ENCODE measurements around the gene LGALS16. TPM values are rescaled to one million over a fixed set of nuclear protein-coding genes. Genes with fewer than 3 reads are reported as not detected.
"Not testable (repeated sequence)": the region's sequence is repeated elsewhere in the genome, so short reads cannot be mapped to it uniquely, and the experiment has no call there.

The LGALS16 gene
- total RNA-seq, 4 donors from 2014 or later, result not detected

GRCh38 chr19:39672473-39672872 lies 16.8 kb downstream of the LGALS16 start:
- intact Hi-C loops (cut with DNase I; ENCODE audit: low total_unique reads), result no loop called here
- 68 to 75% methylated on average over 5 of the region's 5 CpGs for WGBS, 2 donors
- TF ChIP-seq, protein P1, sequence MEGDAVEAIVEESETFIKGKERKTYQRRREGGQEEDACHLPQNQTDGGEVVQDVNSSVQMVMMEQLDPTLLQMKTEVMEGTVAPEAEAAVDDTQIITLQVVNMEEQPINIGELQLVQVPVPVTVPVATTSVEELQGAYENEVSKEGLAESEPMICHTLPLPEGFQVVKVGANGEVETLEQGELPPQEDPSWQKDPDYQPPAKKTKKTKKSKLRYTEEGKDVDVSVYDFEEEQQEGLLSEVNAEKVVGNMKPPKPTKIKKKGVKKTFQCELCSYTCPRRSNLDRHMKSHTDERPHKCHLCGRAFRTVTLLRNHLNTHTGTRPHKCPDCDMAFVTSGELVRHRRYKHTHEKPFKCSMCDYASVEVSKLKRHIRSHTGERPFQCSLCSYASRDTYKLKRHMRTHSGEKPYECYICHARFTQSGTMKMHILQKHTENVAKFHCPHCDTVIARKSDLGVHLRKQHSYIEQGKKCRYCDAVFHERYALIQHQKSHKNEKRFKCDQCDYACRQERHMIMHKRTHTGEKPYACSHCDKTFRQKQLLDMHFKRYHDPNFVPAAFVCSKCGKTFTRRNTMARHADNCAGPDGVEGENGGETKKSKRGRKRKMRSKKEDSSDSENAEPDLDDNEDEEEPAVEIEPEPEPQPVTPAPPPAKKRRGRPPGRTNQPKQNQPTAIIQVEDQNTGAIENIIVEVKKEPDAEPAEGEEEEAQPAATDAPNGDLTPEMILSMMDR (IDR thresholded peaks at IDR 0.05), result no peak
- TF ChIP-seq POLR2A (IDR thresholded peaks at IDR 0.05), result no peak

DNA sequence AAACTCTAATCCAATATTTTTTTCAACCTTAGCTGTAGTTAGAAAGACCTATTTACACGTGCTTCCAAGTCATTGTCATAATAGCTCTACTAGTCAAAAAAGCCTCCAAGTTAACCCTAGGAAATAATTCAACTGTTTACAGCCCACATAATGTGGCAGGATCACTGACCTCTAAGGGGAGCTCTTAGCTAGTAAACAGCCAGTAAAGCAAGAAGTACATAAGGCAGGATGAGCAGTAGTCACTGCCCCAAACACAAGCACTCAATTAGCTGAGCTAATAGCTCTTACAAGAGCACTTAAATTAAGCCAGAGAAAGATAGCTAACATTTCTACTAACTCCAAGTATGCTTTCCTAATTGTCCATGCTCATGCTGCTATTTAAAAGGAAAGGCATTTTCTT lies 18.1 kb downstream of the LGALS16 start:
- intact Hi-C loops (cut with DNase I; ENCODE audit: low total_unique reads); H3K4me3 ChIP-seq (ENCODE audit: low read depth, poor library complexity, severe bottlenecking); DNase-seq (ENCODE audit: low spot score in 2 of 2): not testable (repeated sequence)
- WGBS, 2 donors, result 30 to 36% methylated on average over 1 of the region's 1 CpG

More at GRCh38 chr19:39672473-39672872, 16.8 kb downstream of the LGALS16 start:
- DNase-seq (ENCODE audit: low spot score in 2 of 2), result no peak
- no peak overlapping the region for H3K4me3 ChIP-seq (ENCODE audit: low read depth, poor library complexity, severe bottlenecking)

DNA sequence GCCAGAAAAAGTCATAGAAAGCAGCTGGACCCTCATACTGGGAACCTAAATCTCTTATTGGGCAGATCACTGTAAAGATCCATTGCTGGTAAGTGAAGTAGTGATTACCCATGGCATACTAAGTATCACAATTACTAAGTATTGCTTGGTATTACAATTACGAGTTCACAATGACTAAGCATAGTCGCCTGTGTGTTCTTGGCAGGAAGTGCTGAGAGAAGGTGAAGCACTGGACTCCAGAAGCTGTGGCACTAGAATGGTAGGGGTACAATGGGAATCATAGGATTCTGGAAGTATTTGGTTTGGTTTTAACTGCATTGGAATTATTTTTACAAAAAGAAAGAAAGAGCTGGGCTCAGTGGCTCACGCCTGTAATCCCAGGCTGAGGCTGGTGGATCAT lies 20.3 kb downstream of the LGALS16 start:
- WGBS, 2 donors, result 56 to 80% methylated on average over 3 of the region's 3 CpGs
- no peak for TF ChIP-seq POLR2A (IDR thresholded peaks at IDR 0.05)
- TF ChIP-seq, protein P1 (IDR thresholded peaks at IDR 0.05), result no peak
- no peak for DNase-seq (ENCODE audit: low spot score in 2 of 2)
- intact Hi-C loops (cut with DNase I; ENCODE audit: low total_unique reads), result no loop called here
- H3K4me3 ChIP-seq (ENCODE audit: low read depth, poor library complexity, severe bottlenecking), result no peak overlapping the region

DNA sequence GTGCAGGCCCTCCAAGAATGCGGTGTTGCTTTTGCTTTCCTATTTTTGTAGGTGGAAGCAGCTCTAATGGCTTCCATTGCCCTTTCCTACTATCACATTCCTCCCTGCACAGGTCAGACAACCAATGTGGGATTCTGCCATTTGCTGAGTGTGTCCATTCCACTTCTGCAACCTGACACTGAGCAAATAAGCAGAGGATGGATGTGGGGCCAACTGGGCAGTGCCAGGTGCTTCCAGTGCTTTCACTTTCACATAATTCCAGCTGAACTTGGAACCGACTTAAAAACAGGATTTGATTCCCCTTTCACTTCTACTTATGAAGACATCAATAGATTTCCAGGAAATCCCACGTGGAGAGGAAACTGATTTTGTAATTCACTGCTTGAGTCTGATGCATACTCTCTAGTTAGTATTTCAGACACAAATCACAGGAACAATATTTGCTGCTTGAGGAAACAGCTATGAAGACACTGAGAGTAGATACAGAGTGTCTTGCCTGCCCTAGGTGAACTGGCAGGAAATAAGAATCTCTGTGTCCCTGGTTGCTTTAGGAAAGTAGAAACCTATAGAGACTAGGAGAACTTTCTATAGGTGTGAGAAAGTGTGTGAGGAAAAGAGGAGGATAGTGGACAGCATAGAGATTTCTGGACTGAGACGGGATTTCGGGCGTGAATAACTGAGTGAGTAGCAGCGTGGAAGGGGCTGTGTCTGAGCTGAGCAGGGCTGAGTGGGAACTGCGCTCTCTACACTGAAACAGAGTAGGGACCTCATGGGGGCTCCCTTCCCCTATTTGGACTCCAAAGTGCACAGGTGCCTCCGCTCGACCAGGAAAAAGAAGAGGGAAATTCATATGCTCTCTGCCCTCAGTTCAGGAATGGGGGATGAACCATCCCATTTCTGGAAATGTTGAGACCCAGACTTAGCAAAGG lies 22.5 kb downstream of the LGALS16 start:
- no peak for DNase-seq (ENCODE audit: low spot score in 2 of 2)
- TF ChIP-seq, protein P1 (IDR thresholded peaks at IDR 0.05), result no peak
- WGBS, 2 donors, result 66 to 72% methylated on average over 10 of the region's 10 CpGs
- intact Hi-C loops (cut with DNase I; ENCODE audit: low total_unique reads), result no loop called here
- H3K4me3 ChIP-seq (ENCODE audit: low read depth, poor library complexity, severe bottlenecking), result no peak overlapping the region

DNA sequence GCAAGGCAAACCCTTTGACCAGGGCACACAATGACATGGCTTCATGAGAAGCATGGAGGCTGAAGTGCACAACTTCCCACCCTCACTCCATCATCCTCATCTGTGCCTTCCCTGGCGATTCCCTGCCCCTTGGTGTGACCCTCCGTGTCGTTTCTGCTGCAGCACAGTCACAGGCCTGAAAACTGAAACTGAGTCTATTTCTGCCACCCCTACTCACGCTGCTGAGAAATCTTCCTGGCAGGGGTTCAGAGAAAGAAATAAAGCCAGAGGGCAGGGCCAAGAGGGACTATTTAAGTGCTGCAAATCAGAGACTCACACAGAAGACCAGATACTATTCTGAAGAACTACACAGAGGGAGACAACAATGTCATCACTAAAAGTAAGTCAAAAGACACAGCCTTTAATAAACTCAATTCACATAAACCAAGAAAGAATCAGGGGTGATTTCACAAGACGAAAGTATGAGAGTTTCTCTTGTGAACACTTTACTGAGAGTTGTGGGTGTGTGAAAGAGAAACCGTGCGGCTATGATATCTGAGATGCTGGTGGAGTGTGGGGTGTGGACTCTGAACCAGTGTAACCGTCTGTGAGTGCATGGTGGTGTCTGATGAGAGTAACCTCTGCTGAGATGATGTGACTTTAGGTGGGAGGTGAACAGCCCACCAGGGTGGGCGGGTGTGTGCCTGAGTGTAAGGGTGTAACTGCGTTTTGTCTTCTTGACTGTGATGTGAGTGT lies 23.5 kb downstream of the LGALS16 start:
- no peak for DNase-seq (ENCODE audit: low spot score in 2 of 2)
- H3K4me3 ChIP-seq (ENCODE audit: low read depth, poor library complexity, severe bottlenecking), result no peak overlapping the region
- intact Hi-C loops (cut with DNase I; ENCODE audit: low total_unique reads), result no loop called here
- whole genome bisulfite sequencing, 2 donors, result 40 to 43% methylated on average over 10 of the region's 10 CpGs
- TF ChIP-seq, protein P1 (IDR thresholded peaks at IDR 0.05), result no peak

- TF ChIP-seq, protein P1 (IDR thresholded peaks at IDR 0.05), result no peak
- no peak for TF ChIP-seq POLR2A (IDR thresholded peaks at IDR 0.05)
- 73 to 81% methylated on average over 3 of the region's 3 CpGs for WGBS, 2 donors
- no peak for DNase-seq (ENCODE audit: low spot score in 2 of 2)
- intact Hi-C loops (cut with DNase I; ENCODE audit: low total_unique reads), result no loop called here
- H3K4me3 ChIP-seq (ENCODE audit: low read depth, poor library complexity, severe bottlenecking), result no peak overlapping the region
These were observed 24.1 kb downstream of the LGALS16 start for GRCh38 chr19:39679791-39680168.
